PC-9 (cell line): ENCODE data around the gene CUX1.

Source experiments
- EZH2 ChIP-seq: fragments of 200-600 bp; sonication (generic); IDR thresholded peaks from 2 replicates; pipeline ENCODE4 v1.8.0; 2017; ENCODE audit warnings: antibody characterized with exemption, low read depth
- TF ChIP-seq, protein P1 (sequence below): fragments of 200-600 bp; sonication (generic); conservative IDR thresholded peaks from 2 replicates; pipeline ENCODE4 v1.6.1; 2017; ENCODE audit warnings: mixed run types, antibody characterized with exemption, mild to moderate bottlenecking, moderate library complexity

GRCh38 chr7:102287981-102288278 lies 470.5 kb downstream of the CUX1 start:
- TF ChIP-seq, protein P1, sequence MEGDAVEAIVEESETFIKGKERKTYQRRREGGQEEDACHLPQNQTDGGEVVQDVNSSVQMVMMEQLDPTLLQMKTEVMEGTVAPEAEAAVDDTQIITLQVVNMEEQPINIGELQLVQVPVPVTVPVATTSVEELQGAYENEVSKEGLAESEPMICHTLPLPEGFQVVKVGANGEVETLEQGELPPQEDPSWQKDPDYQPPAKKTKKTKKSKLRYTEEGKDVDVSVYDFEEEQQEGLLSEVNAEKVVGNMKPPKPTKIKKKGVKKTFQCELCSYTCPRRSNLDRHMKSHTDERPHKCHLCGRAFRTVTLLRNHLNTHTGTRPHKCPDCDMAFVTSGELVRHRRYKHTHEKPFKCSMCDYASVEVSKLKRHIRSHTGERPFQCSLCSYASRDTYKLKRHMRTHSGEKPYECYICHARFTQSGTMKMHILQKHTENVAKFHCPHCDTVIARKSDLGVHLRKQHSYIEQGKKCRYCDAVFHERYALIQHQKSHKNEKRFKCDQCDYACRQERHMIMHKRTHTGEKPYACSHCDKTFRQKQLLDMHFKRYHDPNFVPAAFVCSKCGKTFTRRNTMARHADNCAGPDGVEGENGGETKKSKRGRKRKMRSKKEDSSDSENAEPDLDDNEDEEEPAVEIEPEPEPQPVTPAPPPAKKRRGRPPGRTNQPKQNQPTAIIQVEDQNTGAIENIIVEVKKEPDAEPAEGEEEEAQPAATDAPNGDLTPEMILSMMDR: no peak
- TF ChIP-seq EZH2: no peak
